DMS 273 (cell line): ENCODE results near the gene MEF2D.
A peak's percentile ranks its signal among the peaks of the same experiment; 100 is the strongest.

ENCODE experiments used
- DNase-seq: peaks from one replicate; lab custom pipeline; 2025; ENCODE audit not compliant: unreplicated experiment; lab: John Stamatoyannopoulos, UW

Gene MEF2D

GRCh38 chr1:156471496-156472490, 28.8 kb downstream of the MEF2D start:
- peak; percentile 56 for DNase-seq

GRCh38 chr1:156470473-156470872, 30.1 kb downstream of the MEF2D start:
- no peak for DNase-seq

- DNase-seq: no peak
Observed at GRCh38 chr1:156468693-156469345, 31.8 kb downstream of the MEF2D start.

GRCh38 chr1:156467906-156468305, 32.7 kb downstream of the MEF2D start:
- DNase-seq: no peak

- DNase-seq: no peak
Observed at GRCh38 chr1:156467385-156467784, 33.2 kb downstream of the MEF2D start.

GRCh38 chr1:156465747-156466365, 34.7 kb downstream of the MEF2D start:
- DNase-seq: peak; percentile 75

GRCh38 chr1:156464825-156465452, 35.6 kb downstream of the MEF2D start:
- no peak for DNase-seq

GRCh38 chr1:156464335-156464734, 36.2 kb downstream of the MEF2D start:
- no peak for DNase-seq

- DNase-seq: no peak
Observed at GRCh38 chr1:156463874-156464273, 36.7 kb downstream of the MEF2D start.

GRCh38 chr1:156462954-156463795, 37.4 kb downstream of the MEF2D start:
- DNase-seq: no peak

GRCh38 chr1:156461781-156462647, 38.6 kb downstream of the MEF2D start:
- no peak for DNase-seq

- DNase-seq: no peak
Observed at GRCh38 chr1:156461109-156461508, 39.5 kb downstream of the MEF2D start.

- DNase-seq: no peak
Observed at GRCh38 chr1:156460525-156460924, 40.0 kb downstream of the MEF2D start.

GRCh38 chr1:156458181-156458503, 42.4 kb downstream of the MEF2D start:
- no peak for DNase-seq

- peak; percentile 100 for DNase-seq
Observed at GRCh38 chr1:156456625-156457465, 43.7 kb downstream of the MEF2D start.

- no peak for DNase-seq
Observed at GRCh38 chr1:156455362-156455761, 45.2 kb downstream of the MEF2D start.

GRCh38 chr1:156452907-156453306, 47.7 kb downstream of the MEF2D start:
- DNase-seq: no peak

GRCh38 chr1:156451505-156452160, 48.9 kb downstream of the MEF2D start:
- no peak for DNase-seq
